HG03521 (cell line): Measurements from ENCODE around the gene RXFP3.
"Not testable (repeated sequence)": the region's sequence is repeated elsewhere in the genome, so short reads cannot be mapped to it uniquely, and the experiment has no call there.

Experiments
- ATAC-seq: cut with Tn5 transposase; IDR thresholded peaks from one replicate; pipeline ENCODE4 v1.9.1; 2021; ENCODE audit warnings: mild to moderate bottlenecking, moderate library complexity; ENCODE audit not compliant: unreplicated experiment

RXFP3 gene

DNA sequence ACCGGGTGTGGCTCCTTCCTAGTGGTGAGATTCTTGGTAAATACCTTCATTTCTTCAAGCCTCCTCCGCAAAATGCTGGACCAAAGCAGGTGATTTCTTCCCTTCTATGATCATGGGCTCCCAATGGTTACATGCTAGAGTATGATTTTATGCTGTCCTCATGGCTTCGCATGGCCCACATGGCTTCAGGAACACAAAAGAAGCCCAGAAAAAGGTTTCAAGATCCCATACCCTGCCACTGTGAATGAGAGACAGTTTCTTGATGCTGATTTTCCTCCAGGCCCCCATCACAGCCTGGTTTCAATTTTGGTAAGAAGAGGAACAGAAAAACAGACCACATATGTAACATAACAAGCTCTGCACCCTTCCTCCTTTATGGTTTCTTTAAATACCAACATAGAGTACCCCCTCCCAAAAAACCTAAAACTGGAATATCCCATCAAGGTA is 2.4 kb upstream of the RXFP3 start:
- peak; percentile 75 for ATAC-seq

DNA sequence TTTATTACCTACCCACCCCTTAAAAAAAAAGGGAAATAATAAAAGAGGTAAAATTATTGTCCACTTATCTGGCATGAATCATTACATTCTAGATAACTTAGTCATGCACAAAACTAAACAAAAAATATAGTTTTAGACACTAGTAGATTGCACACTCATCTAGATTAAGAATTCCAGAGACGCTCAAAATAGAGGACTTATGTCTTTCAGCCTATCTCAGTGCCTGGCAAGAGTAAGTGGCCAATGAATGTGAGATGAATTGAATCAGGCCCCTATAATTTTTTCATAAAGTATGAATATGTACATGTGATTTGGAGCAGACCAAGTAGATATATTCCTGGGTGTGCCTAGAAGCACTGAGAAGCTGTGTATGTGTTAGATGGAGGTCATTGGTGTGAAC is 2.0 kb upstream of the RXFP3 start:
- ATAC-seq, result peak; percentile 26

DNA sequence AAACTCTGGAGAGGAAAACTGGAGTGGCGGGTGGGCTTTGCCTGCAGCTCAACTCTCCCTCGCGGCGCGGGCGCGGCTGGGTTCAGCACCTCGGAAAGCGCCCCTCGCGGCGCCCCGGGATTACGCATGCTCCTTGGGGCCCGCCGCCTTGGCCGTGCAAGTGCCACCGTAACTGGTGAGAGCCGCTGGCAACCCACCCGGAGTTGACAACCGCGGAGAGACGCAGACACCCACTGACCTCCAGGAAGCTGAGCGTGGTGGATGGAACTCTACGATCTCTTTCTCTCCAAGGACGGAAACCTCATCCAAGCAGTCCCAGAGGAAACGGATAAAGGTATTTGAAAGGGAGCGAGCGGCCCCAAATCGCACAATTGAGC is 194 bp upstream of the RXFP3 start:
- ATAC-seq, result no peak

DNA sequence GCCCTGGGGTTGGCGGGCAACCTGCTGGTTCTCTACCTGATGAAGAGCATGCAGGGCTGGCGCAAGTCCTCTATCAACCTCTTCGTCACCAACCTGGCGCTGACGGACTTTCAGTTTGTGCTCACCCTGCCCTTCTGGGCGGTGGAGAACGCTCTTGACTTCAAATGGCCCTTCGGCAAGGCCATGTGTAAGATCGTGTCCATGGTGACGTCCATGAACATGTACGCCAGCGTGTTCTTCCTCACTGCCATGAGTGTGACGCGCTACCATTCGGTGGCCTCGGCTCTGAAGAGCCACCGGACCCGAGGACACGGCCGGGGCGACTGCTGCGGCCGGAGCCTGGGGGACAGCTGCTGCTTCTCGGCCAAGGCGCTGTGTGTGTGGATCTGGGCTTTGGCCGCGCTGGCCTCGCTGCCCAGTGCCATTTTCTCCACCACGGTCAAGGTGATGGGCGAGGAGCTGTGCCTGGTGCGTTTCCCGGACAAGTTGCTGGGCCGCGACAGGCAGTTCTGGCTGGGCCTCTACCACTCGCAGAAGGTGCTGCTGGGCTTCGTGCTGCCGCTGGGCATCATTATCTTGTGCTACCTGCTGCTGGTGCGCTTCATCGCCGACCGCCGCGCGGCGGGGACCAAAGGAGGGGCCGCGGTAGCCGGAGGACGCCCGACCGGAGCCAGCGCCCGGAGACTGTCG is 976 bp downstream of the RXFP3 start:
- no peak for ATAC-seq

DNA sequence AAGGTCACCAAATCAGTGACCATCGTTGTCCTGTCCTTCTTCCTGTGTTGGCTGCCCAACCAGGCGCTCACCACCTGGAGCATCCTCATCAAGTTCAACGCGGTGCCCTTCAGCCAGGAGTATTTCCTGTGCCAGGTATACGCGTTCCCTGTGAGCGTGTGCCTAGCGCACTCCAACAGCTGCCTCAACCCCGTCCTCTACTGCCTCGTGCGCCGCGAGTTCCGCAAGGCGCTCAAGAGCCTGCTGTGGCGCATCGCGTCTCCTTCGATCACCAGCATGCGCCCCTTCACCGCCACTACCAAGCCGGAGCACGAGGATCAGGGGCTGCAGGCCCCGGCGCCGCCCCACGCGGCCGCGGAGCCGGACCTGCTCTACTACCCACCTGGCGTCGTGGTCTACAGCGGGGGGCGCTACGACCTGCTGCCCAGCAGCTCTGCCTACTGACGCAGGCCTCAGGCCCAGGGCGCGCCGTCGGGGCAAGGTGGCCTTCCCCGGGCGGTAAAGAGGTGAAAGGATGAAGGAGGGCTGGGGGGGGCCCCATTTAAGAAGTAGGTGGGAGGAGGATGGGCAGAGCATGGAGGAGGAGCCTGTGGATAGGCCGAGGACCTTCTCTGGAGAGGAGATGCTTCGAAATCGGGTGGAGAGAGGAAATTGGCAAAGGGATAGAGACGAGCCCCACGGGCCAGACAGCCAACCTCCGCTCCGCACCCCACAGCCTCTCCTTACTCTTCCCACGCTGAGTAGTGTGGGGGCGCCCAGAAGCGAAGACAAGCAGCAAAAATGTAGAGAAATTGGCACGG is 1.7 kb downstream of the RXFP3 start:
- ATAC-seq, result no peak

DNA sequence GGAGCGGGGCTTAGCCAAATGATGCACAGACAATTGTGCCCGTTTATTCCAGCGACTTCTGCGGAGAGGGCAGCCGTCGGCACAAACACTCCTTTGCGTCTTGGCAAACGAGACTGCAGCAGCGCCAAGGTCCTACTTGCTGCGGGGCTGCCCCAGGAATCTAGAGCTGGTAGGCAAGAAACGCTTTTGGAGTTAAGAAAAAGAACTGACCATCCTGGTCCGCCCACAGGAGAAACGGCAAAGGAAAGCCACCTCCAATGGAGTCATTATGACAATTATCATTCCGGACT is 2.3 kb downstream of the RXFP3 start:
- ATAC-seq, result no peak

DNA sequence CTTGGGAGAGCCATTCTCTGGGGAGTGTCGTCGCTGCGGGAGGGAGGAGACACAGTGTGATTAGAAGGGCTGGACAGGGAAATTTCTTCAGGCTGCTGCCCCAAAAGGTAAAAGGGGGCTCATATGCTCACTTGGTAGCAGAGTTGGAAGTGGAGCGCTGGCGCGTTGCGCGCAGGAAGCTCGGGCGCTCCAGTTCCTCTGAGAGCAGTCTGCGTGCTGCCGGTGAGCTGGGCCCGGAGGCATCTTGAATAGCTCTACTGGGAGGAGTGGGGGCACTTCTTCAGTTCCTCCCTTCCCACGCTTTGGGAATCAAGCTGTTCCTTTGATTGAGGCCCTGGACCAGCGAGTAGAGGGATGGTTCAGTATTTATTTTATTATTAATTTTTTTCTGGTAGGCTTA is 2.7 kb downstream of the RXFP3 start:
- no peak for ATAC-seq

DNA sequence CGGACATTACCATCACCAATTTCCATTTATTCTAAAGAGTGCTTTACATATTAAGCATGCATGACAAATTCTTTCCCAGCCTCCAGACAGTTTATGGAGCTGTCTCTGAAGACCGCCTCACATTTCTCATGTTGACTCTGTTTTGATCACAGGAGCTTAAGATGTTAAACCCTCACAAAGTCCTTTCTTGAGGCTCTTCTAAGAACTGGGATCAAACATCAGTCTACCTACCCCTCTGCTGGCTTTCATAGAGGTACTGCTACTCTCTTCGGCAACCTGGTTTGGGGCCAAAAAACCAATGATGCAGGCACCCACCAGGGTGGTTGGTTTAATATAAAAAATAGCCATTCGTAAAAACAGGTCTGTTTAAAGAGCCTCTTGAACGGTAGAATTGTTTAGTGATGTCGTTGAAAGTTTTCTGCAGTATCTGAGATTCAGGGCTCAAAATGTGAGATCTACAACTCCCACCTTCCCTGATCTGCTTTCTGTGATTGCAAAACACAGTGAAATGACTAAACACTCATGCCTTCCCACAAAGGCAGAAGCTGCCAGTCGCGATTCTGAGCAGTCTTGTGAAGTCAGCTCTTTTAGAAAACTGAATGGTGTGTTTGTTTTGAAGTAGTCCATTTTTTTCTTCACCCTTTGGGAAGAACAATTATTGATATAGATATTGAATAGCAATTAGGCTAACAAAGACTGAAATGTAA is 3.5 kb downstream of the RXFP3 start:
- ATAC-seq, result no peak

DNA sequence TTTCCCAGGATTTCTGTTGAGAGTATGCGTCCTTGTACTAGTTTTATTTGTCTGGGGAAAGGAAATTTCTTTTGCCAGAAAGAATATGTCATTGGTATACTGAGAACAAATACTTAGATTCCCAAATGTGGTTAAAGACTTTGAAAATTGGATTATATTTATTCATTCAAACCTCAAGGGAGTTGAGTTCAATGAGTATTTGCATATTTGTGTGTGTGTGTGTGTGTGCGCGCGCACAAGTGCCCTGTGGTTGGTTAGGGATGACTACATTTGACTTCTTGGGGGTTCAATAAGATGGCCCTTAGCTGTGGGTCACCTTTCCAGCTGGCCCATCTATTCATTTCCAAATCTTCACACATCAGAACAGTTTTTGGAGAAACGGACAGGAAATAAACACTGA is 4.9 kb downstream of the RXFP3 start:
- no peak for ATAC-seq

DNA sequence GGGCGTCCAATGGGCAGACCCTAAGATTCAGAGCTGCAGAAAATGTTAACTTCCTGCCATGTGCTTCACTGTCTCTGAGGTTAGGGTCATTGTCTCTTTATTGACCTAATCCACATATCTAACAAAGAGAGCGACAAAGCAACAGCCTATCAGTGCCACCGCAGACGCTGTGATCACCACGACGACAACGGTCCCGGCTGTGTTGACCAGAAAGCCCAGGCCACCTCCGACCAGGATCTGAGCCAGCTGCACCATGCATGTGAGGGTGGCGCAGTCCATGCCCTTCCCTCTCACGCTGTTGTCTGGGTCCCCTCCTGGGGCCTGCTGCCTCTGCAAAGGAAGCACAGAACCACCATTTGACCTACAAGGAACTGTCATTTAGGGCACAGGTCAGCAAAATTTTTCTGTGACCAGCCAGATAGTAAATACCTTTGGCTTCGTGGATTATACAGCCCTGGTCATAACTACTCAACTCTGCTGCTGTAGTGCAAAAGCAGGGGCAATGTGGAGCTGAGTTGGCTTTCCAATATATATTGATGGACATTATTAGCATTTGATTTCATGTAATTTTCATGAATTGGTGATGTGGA is 8.5 kb downstream of the RXFP3 start:
- ATAC-seq, result no peak

DNA sequence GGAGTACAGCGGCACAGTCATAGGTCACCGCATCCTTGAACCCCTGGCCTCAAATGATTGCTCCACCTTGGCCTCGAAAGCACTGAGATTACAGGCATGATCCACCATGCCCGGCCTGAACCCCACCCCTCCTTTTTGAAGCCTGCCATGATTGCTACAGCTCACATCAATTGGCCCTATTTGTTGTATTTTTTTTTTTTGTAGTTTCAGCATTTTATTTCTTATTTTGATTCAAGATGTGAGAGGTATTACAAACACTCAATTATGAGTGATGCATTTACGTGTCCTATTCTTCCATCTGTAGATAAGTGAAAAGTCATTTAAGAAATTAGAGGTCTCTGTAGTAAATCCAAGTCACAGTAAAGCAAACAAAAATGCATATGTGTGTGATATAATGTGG is 16.0 kb downstream of the RXFP3 start:
- not testable (repeated sequence) for ATAC-seq

DNA sequence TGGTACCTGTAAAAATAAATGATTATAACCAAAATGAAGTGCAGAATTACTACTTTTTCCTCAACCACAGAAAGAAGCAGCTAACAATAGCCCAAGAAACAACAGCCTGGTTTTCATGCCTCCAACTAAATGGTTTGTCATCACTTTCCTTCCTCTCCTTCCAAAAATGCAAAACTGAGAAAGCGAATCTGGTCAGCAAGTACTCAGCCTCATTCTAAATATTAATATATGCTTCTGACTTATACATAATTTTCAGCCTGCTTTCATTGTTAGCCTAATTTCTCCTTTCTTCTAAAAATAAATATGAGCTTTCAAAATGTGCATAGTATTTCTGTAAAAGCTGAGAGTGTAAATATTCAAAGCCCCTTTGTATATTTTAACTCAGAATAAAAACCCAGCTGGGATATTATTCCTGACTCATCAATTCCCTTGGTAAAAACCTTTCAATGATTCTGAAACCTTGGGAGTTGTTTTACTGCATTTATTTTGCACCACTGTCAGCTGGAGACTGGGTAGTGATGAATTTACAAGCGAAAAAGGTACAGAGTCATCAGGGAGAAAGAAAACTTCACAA is 21.5 kb downstream of the RXFP3 start:
- no peak for ATAC-seq

DNA sequence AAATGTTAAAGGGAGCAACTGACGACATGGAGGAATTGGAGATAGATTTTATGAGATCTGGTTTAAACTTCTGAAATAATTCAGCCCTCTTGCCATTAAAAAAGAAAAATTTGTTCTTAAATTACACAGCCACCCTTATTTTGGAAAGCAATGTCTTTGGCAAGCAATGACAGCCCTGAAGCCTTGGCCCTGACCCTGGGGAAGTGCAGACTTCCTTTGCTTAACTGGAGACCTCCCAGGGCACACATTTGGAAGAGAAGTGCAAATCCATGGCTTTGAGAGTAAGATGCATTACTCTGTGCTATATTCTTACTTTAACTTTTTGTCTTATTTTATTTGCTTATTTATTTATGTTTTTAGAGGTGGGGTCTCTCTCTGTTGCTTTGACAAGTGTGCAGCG is 22.0 kb downstream of the RXFP3 start:
- no peak for ATAC-seq

DNA sequence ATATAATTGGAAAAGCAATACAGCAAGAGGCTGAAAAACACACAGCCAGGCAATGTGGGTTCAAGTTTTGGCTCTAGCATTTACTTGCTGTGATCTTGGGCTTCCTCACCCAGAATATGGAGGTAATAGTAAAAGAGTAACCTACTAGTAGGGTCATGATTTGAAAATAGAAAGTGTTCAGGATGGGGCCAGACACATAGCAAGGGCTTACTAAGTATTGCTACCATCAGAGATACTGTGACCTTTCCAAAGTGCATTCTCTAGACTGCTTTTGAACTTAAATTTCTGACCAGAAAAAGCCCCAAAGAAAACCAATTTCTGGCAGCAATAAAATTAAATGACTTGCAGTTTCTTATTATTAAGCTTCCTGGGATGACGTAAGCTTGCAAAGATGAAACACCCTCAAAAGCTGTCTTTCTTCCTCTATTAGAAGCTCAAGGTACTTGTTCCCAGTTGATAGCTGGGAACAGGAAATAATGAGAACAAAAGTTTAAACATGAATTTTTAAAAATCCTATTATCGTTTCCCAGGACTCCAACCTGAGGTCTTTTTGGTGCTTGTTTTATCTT is 28.0 kb downstream of the RXFP3 start:
- ATAC-seq, result no peak

DNA sequence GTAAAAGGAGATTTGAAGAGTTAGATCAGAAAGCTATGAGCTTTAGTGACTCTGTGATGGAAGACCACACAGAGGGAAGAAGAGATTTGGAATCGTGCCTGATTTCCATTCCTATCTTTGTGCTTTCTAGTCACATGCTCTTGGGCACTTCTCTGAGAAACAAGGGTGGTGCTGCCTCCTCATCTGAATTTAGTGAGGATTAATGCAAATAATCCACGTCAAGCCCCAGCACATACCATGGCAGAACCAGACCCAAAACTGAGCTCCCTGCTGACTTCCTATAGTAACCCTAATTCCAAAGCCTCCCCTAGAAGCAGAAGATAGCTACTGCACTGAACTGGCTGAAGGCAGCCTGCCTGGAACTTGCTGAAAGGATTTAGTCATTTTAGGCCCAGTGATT is 30.6 kb downstream of the RXFP3 start:
- no peak for ATAC-seq

DNA sequence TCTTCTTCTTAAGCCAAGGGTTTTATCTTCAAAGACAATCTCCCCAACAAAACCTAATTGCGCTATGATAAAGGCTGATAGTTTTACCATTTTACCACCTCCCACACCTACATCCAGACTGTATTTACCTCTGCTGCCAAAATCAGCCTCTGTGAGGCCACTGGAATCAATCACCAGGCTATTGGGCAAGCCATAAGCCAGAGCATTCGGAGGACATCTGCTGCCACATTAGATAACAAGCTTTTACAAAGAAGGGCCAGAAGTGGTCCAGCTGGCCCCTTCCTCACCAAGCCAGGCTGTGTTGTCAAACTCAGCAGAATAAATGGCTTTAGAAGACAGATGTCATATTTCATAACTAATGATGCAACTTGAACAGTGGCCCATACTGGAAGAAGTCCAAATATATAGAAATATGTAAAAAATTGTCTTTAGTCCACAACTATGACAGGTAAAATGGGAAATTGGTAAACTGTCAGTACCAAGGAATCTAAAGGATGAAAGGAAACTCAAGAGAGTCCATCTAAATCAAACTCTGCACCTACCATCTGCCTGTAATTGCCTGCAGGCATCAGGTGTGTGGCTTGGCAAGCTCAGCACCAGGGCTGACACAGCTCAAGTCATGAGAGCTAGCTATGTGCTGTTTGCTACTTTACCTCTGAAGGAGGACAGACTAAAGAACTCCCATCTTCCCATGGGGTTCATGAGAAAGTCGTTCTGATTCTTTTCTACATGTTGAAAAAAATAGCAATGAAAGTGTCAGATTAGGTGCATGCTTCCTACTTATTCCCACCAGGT is 32.2 kb downstream of the RXFP3 start:
- no peak for ATAC-seq

DNA sequence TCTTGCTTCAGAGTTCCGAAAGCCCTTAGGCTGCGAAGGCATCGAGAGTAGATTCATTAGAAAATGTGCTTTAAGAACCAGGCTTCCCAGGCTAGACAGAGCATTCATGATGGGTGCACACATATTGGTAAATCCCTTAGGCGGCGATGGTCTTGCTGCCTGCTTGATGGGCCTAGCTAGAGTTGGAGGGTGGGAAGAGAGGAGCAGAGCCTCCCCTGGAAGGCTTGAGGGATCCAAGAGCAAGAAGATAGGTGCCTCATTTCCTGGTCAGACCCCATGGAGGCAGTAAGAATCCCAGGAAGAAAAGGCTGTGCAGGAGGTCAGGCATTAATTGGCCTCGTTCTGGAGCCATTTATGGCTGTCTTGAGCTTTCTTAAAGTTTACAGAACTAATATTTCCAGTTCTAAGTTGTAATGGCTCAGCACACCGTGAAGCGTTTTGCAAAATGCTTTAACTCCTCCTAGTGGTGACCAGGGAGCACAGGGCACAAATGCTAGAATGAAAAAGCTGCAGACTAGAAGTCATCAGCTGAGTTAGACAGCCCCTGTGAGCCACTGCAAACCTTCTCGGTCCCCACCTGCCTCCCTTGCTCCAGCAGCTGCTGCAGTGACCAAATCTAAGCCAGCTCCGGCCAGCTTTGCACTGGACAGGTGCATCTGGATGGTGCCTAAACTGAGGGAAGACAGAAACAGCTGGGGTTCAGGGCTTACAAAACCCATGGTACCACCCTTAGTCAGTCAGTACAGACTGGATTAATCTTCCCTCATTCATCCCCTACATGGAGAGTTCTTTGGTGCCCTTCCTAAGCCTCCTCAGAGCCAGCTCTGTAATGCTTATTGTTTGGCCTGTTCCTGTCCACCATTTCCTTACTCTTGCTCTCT is 33.6 kb downstream of the RXFP3 start:
- ATAC-seq, result peak; percentile 61

DNA sequence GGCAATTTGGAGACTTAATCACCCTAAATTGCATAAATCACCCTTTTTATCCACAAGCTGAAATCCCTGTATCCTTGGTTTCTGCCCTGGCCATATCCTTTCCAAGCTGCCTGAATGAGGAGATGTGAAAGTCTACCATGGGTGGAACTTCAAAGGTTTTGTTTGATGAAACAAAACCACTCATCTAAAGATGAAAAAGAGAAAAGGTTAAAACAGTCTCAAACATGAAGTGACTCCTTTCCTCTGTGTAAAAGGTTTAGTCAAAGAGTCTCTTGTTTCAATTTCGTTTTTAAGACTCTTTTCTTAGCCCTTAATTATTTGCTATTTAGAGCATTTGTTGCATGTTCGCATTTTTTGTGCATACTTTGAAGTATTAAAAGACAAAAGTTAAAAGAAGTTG is 37.1 kb downstream of the RXFP3 start:
- ATAC-seq, result no peak

DNA sequence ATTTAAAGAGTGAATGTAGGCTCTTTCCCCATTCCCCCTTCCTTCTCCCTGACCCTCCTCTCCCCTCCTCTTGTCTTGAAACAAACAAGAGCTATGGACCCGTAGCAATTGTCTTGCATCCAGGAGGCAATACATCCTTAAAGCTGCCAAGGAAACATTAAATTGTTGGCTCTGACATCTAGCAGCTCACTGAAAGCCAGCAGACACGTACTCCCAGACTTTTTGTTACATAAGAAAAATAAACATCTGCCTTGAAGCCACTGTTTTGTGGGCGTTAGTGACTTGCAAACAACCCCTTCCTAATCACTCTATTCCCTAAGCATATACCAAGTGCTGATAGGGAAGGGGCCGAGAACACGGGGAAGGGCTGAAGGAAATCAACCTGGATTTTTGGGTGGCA is 39.7 kb downstream of the RXFP3 start:
- no peak for ATAC-seq
